Thyroid gland (tissue), 4 donors: ENCODE data around the gene TMEM74B. TPM values are rescaled to one million over a fixed set of nuclear protein-coding genes. Genes with fewer than 3 reads are reported as not detected.

Source experiments
- DNase-seq, 2 donors: peaks; one replicate each; pipeline ENCODE4 v3.0.0-alpha.2; 2019
- H3K27ac ChIP-seq, 3 donors: fragments of 200-600 bp; sonication (generic); 1 replicate in 2 of 3; 2 replicates in 1 of 3; pipeline ENCODE4 v1.5.1; 2016 to 2019; ENCODE audit warnings: mild to moderate bottlenecking in 1 of 3, moderate library complexity in 1 of 3
- H3K27me3 ChIP-seq: fragments of 200-600 bp; sonication (generic); one replicate; pipeline ENCODE4 v1.5.1; 2019
- H3K36me3 ChIP-seq, 2 donors: fragments of 200-600 bp; sonication (generic); one replicate each; pipeline ENCODE4 v1.5.1; 2016 to 2019
- H3K4me1 ChIP-seq, 2 donors: fragments of 200-600 bp; sonication (generic); one replicate each; pipeline ENCODE4 v1.5.1; 2017 to 2019
- H3K4me3 ChIP-seq, 3 donors: fragments of 200-600 bp; sonication (generic); replicated peaks in 1 of 3; 1 replicate in 2 of 3; 2 replicates in 1 of 3; pipeline ENCODE4 v1.5.1; 2016; ENCODE audit warnings: mild to moderate bottlenecking in 1 of 3
- H3K9me3 ChIP-seq: fragments of 200-600 bp; sonication (generic); one replicate; pipeline ENCODE4 v1.5.1; 2017
- POLR2A ChIP-seq, 2 donors: fragments of 450-650 bp; IDR thresholded peaks; one replicate each; pipeline ENCODE4 v1.6.1; 2017; ENCODE audit warnings: antibody characterized with exemption in 2 of 2, mild to moderate bottlenecking in 2 of 2, moderate library complexity in 1 of 2
- WGBS, 2 donors: methylation state at CpG; one replicate each; pipeline ENCODE4 v1.1.5; 2017; 5-methylcytosine and 5-hydroxymethylcytosine counted together
- intact Hi-C: fragments of 100-400 bp; cut with DNase I; formaldehyde crosslinking; loops from one replicate; pipeline ENCODE4 v1.15.1; 2023
- total RNA-seq, 4 donors: library from RNA; depleted of rRNA; stranded (reverse); fragments of >200 nt; gene quantifications; one replicate each; pipeline ENCODE4 v1.2.3, GENCODE V29; 2016
- TF ChIP-seq, protein P1 (sequence below), 6 experiments: fragments of 200-600 bp in 3 of 6; fragments of 450-650 bp in 3 of 6; sonication (generic) in 3 of 6; IDR thresholded peaks; one replicate each; pipeline ENCODE4 v1.5.1; 2016 to 2019; ENCODE audit warnings: antibody characterized with exemption in 6 of 6, mild to moderate bottlenecking in 2 of 6, inconsistent platforms in 1 of 6, moderate library complexity in 1 of 6

The TMEM74B gene
- total RNA-seq, 4 donors from 2014 or later = 0.63 to 2.7 (median 1.8) TPM

DNA sequence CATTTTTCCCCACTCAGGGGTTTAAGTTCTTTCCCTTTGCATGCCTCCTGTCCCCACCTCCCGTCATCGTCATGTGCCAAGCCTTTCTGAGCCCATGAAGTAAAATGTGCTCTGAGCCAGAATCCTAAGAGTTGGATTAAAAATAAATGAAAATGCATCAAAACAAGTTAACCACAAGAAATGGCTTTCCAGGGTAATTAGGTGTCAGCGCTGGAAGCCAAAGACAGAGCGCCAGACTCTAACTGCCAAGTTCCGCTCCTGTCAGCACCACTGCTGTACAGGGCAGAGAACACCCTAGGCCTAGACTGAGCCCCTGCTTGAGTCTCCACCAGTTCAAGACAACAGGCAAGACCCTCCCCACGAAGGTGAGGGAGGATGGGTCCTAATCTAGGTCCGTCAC is 13.0 kb upstream of the TMEM74B start:
- Histone ChIP-seq H3K4me3 (no peak overlapping the region), H3K36me3 (no peaks in the 10 kb centered on the region), H3K27me3 (no peaks in the 10 kb centered on the region), H3K4me1 (no peaks in the 10 kb centered on the region), H3K9me3 (no peaks in the 10 kb centered on the region), H3K27ac (no peak overlapping the region)
- WGBS, 2 donors = 77 to 89% methylated on average over 7 of the region's 7 CpGs
- TF ChIP-seq POLR2A (IDR thresholded peaks at IDR 0.05) = no peak
- TF ChIP-seq, protein P1, sequence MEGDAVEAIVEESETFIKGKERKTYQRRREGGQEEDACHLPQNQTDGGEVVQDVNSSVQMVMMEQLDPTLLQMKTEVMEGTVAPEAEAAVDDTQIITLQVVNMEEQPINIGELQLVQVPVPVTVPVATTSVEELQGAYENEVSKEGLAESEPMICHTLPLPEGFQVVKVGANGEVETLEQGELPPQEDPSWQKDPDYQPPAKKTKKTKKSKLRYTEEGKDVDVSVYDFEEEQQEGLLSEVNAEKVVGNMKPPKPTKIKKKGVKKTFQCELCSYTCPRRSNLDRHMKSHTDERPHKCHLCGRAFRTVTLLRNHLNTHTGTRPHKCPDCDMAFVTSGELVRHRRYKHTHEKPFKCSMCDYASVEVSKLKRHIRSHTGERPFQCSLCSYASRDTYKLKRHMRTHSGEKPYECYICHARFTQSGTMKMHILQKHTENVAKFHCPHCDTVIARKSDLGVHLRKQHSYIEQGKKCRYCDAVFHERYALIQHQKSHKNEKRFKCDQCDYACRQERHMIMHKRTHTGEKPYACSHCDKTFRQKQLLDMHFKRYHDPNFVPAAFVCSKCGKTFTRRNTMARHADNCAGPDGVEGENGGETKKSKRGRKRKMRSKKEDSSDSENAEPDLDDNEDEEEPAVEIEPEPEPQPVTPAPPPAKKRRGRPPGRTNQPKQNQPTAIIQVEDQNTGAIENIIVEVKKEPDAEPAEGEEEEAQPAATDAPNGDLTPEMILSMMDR (IDR thresholded peaks at IDR 0.05) = no peak
- intact Hi-C loops = no loop called here
- DNase-seq = no peak

DNA sequence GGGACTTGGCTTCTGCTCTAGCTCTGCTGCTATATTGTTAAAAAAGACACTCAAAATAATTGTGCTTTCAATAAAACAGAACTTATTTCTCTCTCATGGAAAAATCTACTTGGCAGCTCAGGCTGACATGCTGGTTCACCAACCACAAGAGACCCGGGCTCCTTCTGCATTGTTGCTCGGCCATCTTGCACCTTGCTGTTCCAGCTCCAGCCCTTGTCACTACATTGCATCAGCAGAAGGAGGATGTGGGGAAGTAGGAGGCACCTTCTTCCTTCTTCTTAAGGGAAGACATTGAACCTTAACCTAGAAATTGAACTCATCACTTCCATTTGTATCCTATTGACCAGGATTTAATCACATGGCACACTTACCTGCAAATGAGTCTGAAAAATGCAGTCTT is 11.9 kb upstream of the TMEM74B start:
- Histone ChIP-seq H3K4me1 (no peaks in the 10 kb centered on the region), H3K27me3 (no peaks in the 10 kb centered on the region), H3K27ac (no peak overlapping the region), H3K9me3 (no peaks in the 10 kb centered on the region), H3K4me3 (no peak overlapping the region), H3K36me3 (no peaks in the 10 kb centered on the region)
- no peak for DNase-seq
- WGBS, 2 donors = 95 to 96% methylated on average over 2 of the region's 2 CpGs
- TF ChIP-seq, protein P1 (IDR thresholded peaks at IDR 0.05) = no peak
- TF ChIP-seq POLR2A (IDR thresholded peaks at IDR 0.05) = no peak
- intact Hi-C loops = no loop called here

DNA sequence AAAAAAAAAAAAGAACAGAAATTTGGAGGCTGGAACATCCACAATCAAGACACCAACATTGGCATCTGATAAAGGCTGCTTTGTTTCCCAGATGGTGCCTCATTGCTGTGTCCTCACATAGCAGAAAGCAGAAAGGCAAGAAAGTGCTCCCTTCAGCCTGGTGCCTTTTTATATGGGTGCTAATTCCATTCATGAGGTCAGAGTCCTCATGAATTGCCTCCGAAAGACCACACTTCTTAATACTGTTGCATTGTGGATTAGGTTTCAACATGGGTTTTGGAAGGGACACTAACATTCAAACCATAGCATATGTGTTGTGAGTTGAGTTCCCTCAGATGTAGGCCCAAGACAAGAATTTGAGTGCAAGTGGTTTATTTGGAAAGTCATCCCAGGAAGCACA is 10.4 kb upstream of the TMEM74B start:
- Histone ChIP-seq H3K27me3 (no peaks in the 10 kb centered on the region), H3K4me1 (no peaks in the 10 kb centered on the region), H3K4me3 (no peak overlapping the region), H3K36me3 (no peaks in the 10 kb centered on the region), H3K27ac (no peak overlapping the region), H3K9me3 (no peaks in the 10 kb centered on the region)
- intact Hi-C loops = no loop called here
- no peak for TF ChIP-seq POLR2A (IDR thresholded peaks at IDR 0.05)
- TF ChIP-seq, protein P1 (IDR thresholded peaks at IDR 0.05) = no peak
- no peak for DNase-seq
- WGBS, 2 donors = 88 to 100% methylated on average over 1 of the region's 1 CpG

DNA sequence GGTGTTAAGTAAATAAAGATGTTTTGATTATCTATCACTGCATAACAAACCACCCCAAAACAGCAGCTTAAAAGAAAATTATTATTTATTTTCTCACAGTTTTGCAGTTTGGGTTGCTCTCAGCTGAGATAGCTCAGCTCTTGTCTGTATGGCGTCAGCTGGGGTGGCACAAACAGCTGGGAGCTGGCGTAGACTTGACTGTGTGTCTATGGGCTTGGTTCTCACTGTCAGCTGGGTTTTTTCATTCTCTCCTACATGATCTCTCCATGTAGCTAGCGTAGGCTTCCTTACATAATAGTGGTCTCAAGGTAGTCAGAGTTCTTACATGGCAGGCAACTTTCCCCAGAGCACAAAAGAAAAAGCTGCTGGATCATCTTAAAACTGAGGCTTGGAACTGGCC is 6.5 kb upstream of the TMEM74B start:
- Histone ChIP-seq H3K27me3 (no peaks in the 10 kb centered on the region), H3K4me3 (no peak overlapping the region), H3K4me1 (no peaks in the 10 kb centered on the region), H3K27ac (no peak overlapping the region), H3K36me3 (no peaks in the 10 kb centered on the region), H3K9me3 (no peaks in the 10 kb centered on the region)
- no peak for DNase-seq
- intact Hi-C loops = no loop called here
- TF ChIP-seq, protein P1 (IDR thresholded peaks at IDR 0.05) = no peak
- TF ChIP-seq POLR2A (IDR thresholded peaks at IDR 0.05) = no peak
- 83 to 92% methylated on average over 3 of the region's 3 CpGs for WGBS, 2 donors

DNA sequence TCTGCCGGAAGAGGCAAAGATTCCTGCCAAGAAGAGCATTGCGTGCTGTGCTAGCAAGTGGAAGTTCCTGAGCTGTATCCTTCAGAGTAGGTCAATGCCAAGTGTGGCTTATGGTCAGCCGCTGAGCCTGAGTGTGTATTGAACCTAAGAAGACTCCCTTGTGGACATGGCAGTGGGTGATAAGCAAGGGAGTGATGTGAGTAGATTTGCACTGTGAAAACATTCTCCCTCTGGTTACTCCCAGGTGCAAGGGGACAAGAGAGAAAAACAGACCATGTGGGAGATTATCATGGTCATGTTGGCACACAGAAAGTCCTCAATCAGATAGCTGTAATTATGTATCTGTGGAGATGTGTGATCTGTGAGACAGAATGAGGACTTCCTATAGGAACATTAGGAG is 6.1 kb upstream of the TMEM74B start:
- no peaks in the 10 kb centered on the region for H3K27me3 ChIP-seq
- intact Hi-C loops = no loop called here
- 65 to 79% methylated on average over 3 of the region's 3 CpGs for WGBS, 2 donors
- no peak for TF ChIP-seq POLR2A (IDR thresholded peaks at IDR 0.05)
- TF ChIP-seq, protein P1 (IDR thresholded peaks at IDR 0.05) = no peak
- H3K36me3 ChIP-seq = no peaks in the 10 kb centered on the region
- H3K4me3 ChIP-seq = no peak overlapping the region
- no peaks in the 10 kb centered on the region for H3K4me1 ChIP-seq
- no peaks in the 10 kb centered on the region for H3K9me3 ChIP-seq
- no peak for DNase-seq
- H3K27ac ChIP-seq = no peak overlapping the region
